IMR-90 (cell line): ENCODE results near the gene NT5DC1. TPM values are rescaled to one million over a fixed set of nuclear protein-coding genes. Genes with fewer than 3 reads are reported as not detected.

ENCODE experiments used
- ATAC-seq: fragments of 200-7000 bp; cut with Tn5 transposase; 2 replicates; pipeline ENCODE4 v1.9.1; 2020; ENCODE audit warnings: low read depth, mild to moderate bottlenecking, moderate library complexity
- BruUV-seq: library from RNA; stranded (reverse); fragments of 400-500 nt; replicated peaks from 2 replicates; lab custom pipeline; 2021; lab: Mats Ljungman, UMichigan
- CTCF ChIA-PET: fragments of 300-600 bp; formaldehyde crosslinking; extraction: SDS; loops from one replicate; lab custom pipeline; 2021; ENCODE audit warnings: antibody characterized with exemption; lab: Yijun Ruan, JAX
- POLR2A ChIA-PET: fragments of 300-600 bp; sonication (Branson Sonifier 250); formaldehyde crosslinking; loops from one replicate; lab custom pipeline; 2022; ENCODE audit warnings: antibody characterized with exemption; ENCODE audit not compliant: unreplicated experiment; lab: Charles Lee
- DNase-seq: peaks from one replicate; pipeline ENCODE4 v3.0.0; 2013
- H2AFZ ChIP-seq: replicated peaks from 2 replicates; pipeline ENCODE3; 2013; ENCODE audit warnings: low read length, mild to moderate bottlenecking; ENCODE audit not compliant: poor library complexity
- H2AK5ac ChIP-seq: 2 replicates; pipeline ENCODE4 v1.6.1; 2013; ENCODE audit warnings: low read depth, low read length, inconsistent platforms
- H2AK9ac ChIP-seq: replicated peaks from 2 replicates; pipeline ENCODE3; 2013; ENCODE audit warnings: mild to moderate bottlenecking, low read depth, low read length, moderate library complexity; ENCODE audit not compliant: poor library complexity
- H2BK120ac ChIP-seq: 2 replicates; pipeline ENCODE4 v1.6.1; 2013; ENCODE audit warnings: low read depth, low read length, inconsistent platforms
- H2BK15ac ChIP-seq: 3 replicates; pipeline ENCODE4 v1.6.1; 2013; ENCODE audit warnings: low read depth, low read length, inconsistent platforms
- H2BK20ac ChIP-seq: 2 replicates; pipeline ENCODE4 v1.6.1; 2013; ENCODE audit warnings: low read depth, mild to moderate bottlenecking, inconsistent platforms, low read length, moderate library complexity
- H2BK5ac ChIP-seq: 2 replicates; pipeline ENCODE4 v1.6.1; 2013; ENCODE audit warnings: mild to moderate bottlenecking, low read depth, low read length, inconsistent platforms; ENCODE audit not compliant: poor library complexity, severe bottlenecking
- H3K14ac ChIP-seq: replicated peaks from 2 replicates; pipeline ENCODE4 v1.6.1; 2013; ENCODE audit warnings: low read depth, low read length, inconsistent platforms
- H3K18ac ChIP-seq: 2 replicates; pipeline ENCODE4 v1.6.1; 2013; ENCODE audit warnings: low read depth, low read length, control low read depth
- H3K23ac ChIP-seq: 2 replicates; pipeline ENCODE4 v1.6.1; 2013; ENCODE audit warnings: low read depth, low read length, inconsistent platforms
- H3K27ac ChIP-seq: 2 replicates; pipeline ENCODE4 v1.5.1; 2013; ENCODE audit warnings: mild to moderate bottlenecking, control low read depth, low read length; ENCODE audit not compliant: insufficient read depth
- H3K27me3 ChIP-seq: 2 replicates; pipeline ENCODE4 v1.6.1; 2013; ENCODE audit warnings: low read length; ENCODE audit not compliant: control insufficient read depth, insufficient read depth
- H3K36me3 ChIP-seq: 2 replicates; pipeline ENCODE4 v1.6.1; 2013; ENCODE audit warnings: low read length, mixed read lengths; ENCODE audit not compliant: control insufficient read depth, insufficient read depth
- H3K4ac ChIP-seq: 2 replicates; pipeline ENCODE4 v1.6.1; 2013; ENCODE audit warnings: low read depth, low read length, inconsistent platforms
- H3K4me1 ChIP-seq: 2 replicates; pipeline ENCODE4 v1.6.1; 2013; ENCODE audit warnings: low read length, mixed read lengths; ENCODE audit not compliant: control insufficient read depth, insufficient read depth
- H3K4me2 ChIP-seq: 2 replicates; pipeline ENCODE4 v1.6.1; 2013; ENCODE audit warnings: low read depth, mild to moderate bottlenecking, control low read depth, low read length, moderate library complexity
- H3K4me3 ChIP-seq: 2 replicates; pipeline ENCODE4 v1.5.1; 2013; ENCODE audit warnings: low read depth, mild to moderate bottlenecking, control low read depth, low read length, moderate library complexity; ENCODE audit not compliant: insufficient read depth
- H3K56ac ChIP-seq: 2 replicates; pipeline ENCODE4 v1.6.1; 2013; ENCODE audit warnings: low read length, inconsistent platforms; ENCODE audit not compliant: insufficient read depth; ENCODE audit errors: extremely low read depth
- H3K79me1 ChIP-seq, 2 experiments: 2 replicates each; pipeline ENCODE4 v1.6.1; 2013; ENCODE audit warnings: low read length in 2 of 2, inconsistent platforms in 1 of 2, low read depth in 1 of 2
- H3K9ac ChIP-seq: 2 replicates; pipeline ENCODE4 v1.6.1; 2013; ENCODE audit warnings: low read depth, low read length, control low read depth
- H3K9me1 ChIP-seq: 2 replicates; pipeline ENCODE4 v1.6.1; 2013; ENCODE audit warnings: low read length, inconsistent platforms; ENCODE audit not compliant: insufficient read depth
- H3K9me3 ChIP-seq: 2 replicates; pipeline ENCODE4 v1.6.1; 2013; ENCODE audit warnings: low read length; ENCODE audit not compliant: control insufficient read depth, insufficient read depth
- H4K20me1 ChIP-seq: 2 replicates; pipeline ENCODE4 v1.6.1; 2013; ENCODE audit warnings: low read length, inconsistent platforms; ENCODE audit not compliant: insufficient read depth
- H4K5ac ChIP-seq: 2 replicates; pipeline ENCODE4 v1.6.1; 2013; ENCODE audit warnings: mild to moderate bottlenecking, low read depth, low read length, control low read depth
- H4K8ac ChIP-seq, 2 experiments: 2 replicates each; pipeline ENCODE4 v1.6.1; 2013; ENCODE audit warnings: low read depth in 2 of 2, low read length in 2 of 2, control low read depth in 1 of 2, inconsistent platforms in 1 of 2
- H4K91ac ChIP-seq: 2 replicates; pipeline ENCODE4 v1.6.1; 2013; ENCODE audit warnings: low read depth, low read length, inconsistent platforms; ENCODE audit not compliant: insufficient read depth
- CTCF ChIP-seq: conservative IDR thresholded peaks from 2 replicates; pipeline ENCODE4 v1.5.1; 2012; ENCODE audit warnings: mild to moderate bottlenecking, low read depth, low read length, improper control_type of control experiment
- POLR2A ChIP-seq: IDR thresholded peaks from 2 replicates; pipeline ENCODE4 v1.6.1; 2012; ENCODE audit warnings: mild to moderate bottlenecking, low read depth, low read length
- RAD21 ChIP-seq: IDR thresholded peaks from 2 replicates; pipeline ENCODE4 v1.6.1; 2012; ENCODE audit warnings: low read length, improper control_type of control experiment
- RCOR1 ChIP-seq: IDR thresholded peaks from 2 replicates; pipeline ENCODE4 v1.6.1; 2012; ENCODE audit warnings: mild to moderate bottlenecking, low read length, improper control_type of control experiment; ENCODE audit not compliant: insufficient replicate concordance
- RFX5 ChIP-seq: IDR thresholded peaks from 2 replicates; pipeline ENCODE4 v1.8.0; 2012; ENCODE audit warnings: low read depth, mild to moderate bottlenecking, low read length, moderate library complexity
- SMC3 ChIP-seq: fragments of 150-350 bp; IDR thresholded peaks from 2 replicates; pipeline ENCODE4 v1.6.1; 2016; ENCODE audit warnings: low read depth, mild to moderate bottlenecking, antibody characterized with exemption, low read length, moderate library complexity
- WGBS, 2 experiments: methylation state at CpG; one replicate each; pipeline versions ENCODE4 v1.1.5 to v1.1.7; 2013; ENCODE audit warnings: missing lambda C conversion rate in 2 of 2; ENCODE audit not compliant: insufficient read length in 1 of 2; ENCODE audit errors: extremely low coverage in 2 of 2; 5-methylcytosine and 5-hydroxymethylcytosine counted together
- dilution Hi-C: fragments of 300-500 bp; cut with HindIII; formaldehyde crosslinking; loops from one replicate; pipeline ENCODE4 v1.14.3; 2018; ENCODE audit warnings: low sequenced_read_pairs; ENCODE audit not compliant: unreplicated experiment
- in situ Hi-C: fragments of 300-500 bp; cut with MboI; formaldehyde crosslinking; loops from 3 replicates; pipeline ENCODE4 v1.14.3; 2019; ENCODE audit warnings: low sequenced_read_pairs, inconsistent platforms, mixed read lengths
- intact Hi-C: fragments of 100-400 bp; cut with micrococcal nuclease; formaldehyde crosslinking; loops from 2 replicates; pipeline ENCODE4 v1.10.0; 2022
- polyA plus RNA-seq, 3 experiments: library from polyadenylated mRNA; depleted of rRNA; stranded (reverse); fragments of >200 nt; gene quantifications; 2 replicates each; pipeline ENCODE4 v1.2.3, GENCODE V29; 2012; ENCODE audit warnings: low replicate concordance in 1 of 3
- total RNA-seq: library from RNA; depleted of rRNA; stranded (reverse); fragments of >200 nt; gene quantifications from 2 replicates; pipeline ENCODE4 v1.2.3, GENCODE V29; 2012

NT5DC1 gene
- total and polyA plus RNA-seq, 2 of the 4 experiments (the other 2 are of a cell fraction): 11.7 to 16.8 TPM

GRCh38 chr6:116218172-116218633 is 117.5 kb downstream of the NT5DC1 start:
- no peak overlapping the region for H3K18ac ChIP-seq
- BruUV-seq: no TSS peak
- no peak overlapping the region for H2AFZ ChIP-seq
- H3K79me1 ChIP-seq: no peaks in the 10 kb centered on the region; a peak in 1 of 4 replicates
- no peak overlapping the region for H4K5ac ChIP-seq
- no peak overlapping the region for H3K4me3 ChIP-seq
- no peaks in the 10 kb centered on the region for H4K20me1 ChIP-seq
- H2BK5ac ChIP-seq: no peak overlapping the region
- peak; percentile 49; the same call in 1 of the 2 replicates for ATAC-seq
- H2AK9ac ChIP-seq: no peak overlapping the region
- no peak overlapping the region for H3K27ac ChIP-seq
- no peak overlapping the region for H3K23ac ChIP-seq
- H3K36me3 ChIP-seq: no peaks in the 10 kb centered on the region
- dilution Hi-C loops: no loop called here
- TF ChIP-seq RAD21 (peak; percentile 58), CTCF (peak; percentile 63), RCOR1 (no peak), RFX5 (no peak), SMC3 (peak; percentile 47), POLR2A (no peak)
- ChIA-PET CTCF (interaction anchor here (0.7 to 3.0 kb wide), 6 partner anchors 10 to 343 kb away, joined by 3 to 20 read pairs (median 4); partner anchors contain the start of gene TSPYL4), POLR2A (no interaction called here)
- peaks cover under 1% of the 10 kb centered on the region; the same call in 1 of the 2 replicates for H3K9me1 ChIP-seq
- H2BK15ac ChIP-seq: no peak overlapping the region
- in situ Hi-C loops: no loop called here
- peak; percentile 31 for DNase-seq
- no peak overlapping the region for H3K56ac ChIP-seq
- H3K9me3 ChIP-seq: no peaks in the 10 kb centered on the region
- no peak overlapping the region for H3K4ac ChIP-seq
- intact Hi-C loops: loop anchor here (5.0 kb wide), 2 partner anchors 34 to 101 kb away; partner anchors contain the start of gene TSPYL4
- H4K8ac ChIP-seq: no peak overlapping the region
- H3K27me3 ChIP-seq: no peaks in the 10 kb centered on the region
- no CpG with 5 or more reads among the region's 3 CpGs for WGBS, 2 experiments
- H2AK5ac ChIP-seq: no peak overlapping the region
- peaks cover 6% of the 10 kb centered on the region for H3K4me1 ChIP-seq
- no peak overlapping the region for H2BK120ac ChIP-seq
- no peak overlapping the region for H2BK20ac ChIP-seq
- no peak overlapping the region for H3K4me2 ChIP-seq
- no peak overlapping the region for H4K91ac ChIP-seq
- H3K9ac ChIP-seq: no peak overlapping the region
- H3K14ac ChIP-seq: no peak overlapping the region
